Measurements from ENCODE around the gene ZNF503.

Gene ZNF503

GRCh38 chr10:75408911-75409885 is 7.6 kb upstream of the ZNF503 start:
- H3K36me3 ChIP-seq (ENCODE audit: control insufficient read depth, insufficient read depth, low read length) = no peaks in the 10 kb centered on the region
- H3K9ac ChIP-seq (ENCODE audit: low read length) = peak overlapping the region; percentile 73
- H3K4me3 ChIP-seq (ENCODE audit: low read length) = peak overlapping the region; percentile 53
- H3K27me3 ChIP-seq (ENCODE audit: control insufficient read depth, insufficient read depth, low read length) = peaks cover 22% of the 10 kb centered on the region
- H3K4me1 ChIP-seq (ENCODE audit: control insufficient read depth, insufficient read depth, low read length) = peaks cover 31% of the 10 kb centered on the region
- H3K9me3 ChIP-seq (ENCODE audit: control insufficient read depth, low read length) = no peaks in the 10 kb centered on the region

- Histone ChIP-seq H3K4me1 (ENCODE audit: control insufficient read depth, insufficient read depth, low read length) (peaks cover 38% of the 10 kb centered on the region), H3K27me3 (ENCODE audit: control insufficient read depth, insufficient read depth, low read length) (peaks cover 29% of the 10 kb centered on the region), H3K9ac (ENCODE audit: low read length) (peak overlapping the region; percentile 73), H3K36me3 (ENCODE audit: control insufficient read depth, insufficient read depth, low read length) (no peaks in the 10 kb centered on the region), H3K4me3 (ENCODE audit: low read length) (peak overlapping the region; percentile 25), H3K9me3 (ENCODE audit: control insufficient read depth, low read length) (no peaks in the 10 kb centered on the region)
These were observed 6.9 kb upstream of the ZNF503 start for GRCh38 chr10:75408509-75408875.

DNA sequence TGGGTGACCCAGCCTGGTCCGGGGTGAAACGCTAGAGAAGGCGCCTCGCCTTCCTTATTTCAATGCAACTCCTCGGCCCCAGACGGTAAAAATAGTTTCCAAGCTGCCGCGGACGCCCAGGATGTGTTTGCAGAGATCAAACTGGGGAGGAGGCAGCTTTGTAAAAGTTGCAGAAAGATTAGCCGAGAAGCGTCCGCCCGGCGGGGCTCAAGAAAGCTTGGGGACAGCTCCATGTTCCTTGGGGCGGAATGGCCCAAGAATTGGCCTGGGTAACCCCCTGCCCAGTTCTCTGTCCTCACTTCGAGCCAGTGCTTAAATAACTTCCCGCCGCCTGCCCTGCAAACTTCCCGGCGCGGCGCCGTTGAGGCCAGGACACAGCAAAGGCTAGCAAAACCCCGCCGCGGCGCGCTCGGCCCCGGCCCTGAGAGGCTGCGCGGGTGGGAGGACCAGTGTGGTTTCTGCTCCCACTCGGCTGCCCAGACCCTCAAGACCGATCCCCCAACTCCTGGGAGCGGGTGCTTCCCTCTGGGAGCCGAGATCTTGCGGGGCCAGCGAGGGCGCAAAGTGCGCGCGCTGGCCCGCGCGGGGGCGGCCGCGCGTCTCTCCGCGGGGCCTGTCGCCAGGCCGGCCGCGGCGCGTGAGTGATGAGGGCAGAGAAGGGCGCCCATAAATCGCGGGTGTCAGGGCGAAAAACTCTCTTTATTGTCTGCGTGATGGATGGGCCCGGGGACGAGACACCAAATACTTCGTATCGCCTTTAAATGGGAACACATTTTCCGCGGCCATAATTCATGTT is 6.3 kb upstream of the ZNF503 start:
- Histone ChIP-seq H3K27me3 (ENCODE audit: control insufficient read depth, insufficient read depth, low read length) (peaks cover 35% of the 10 kb centered on the region), H3K9me3 (ENCODE audit: control insufficient read depth, low read length) (no peaks in the 10 kb centered on the region), H3K4me3 (ENCODE audit: low read length) (peak overlapping the region; percentile 25), H3K9ac (ENCODE audit: low read length) (peak overlapping the region; percentile 73), H3K36me3 (ENCODE audit: control insufficient read depth, insufficient read depth, low read length) (no peaks in the 10 kb centered on the region), H3K4me1 (ENCODE audit: control insufficient read depth, insufficient read depth, low read length) (peaks cover 44% of the 10 kb centered on the region)

DNA sequence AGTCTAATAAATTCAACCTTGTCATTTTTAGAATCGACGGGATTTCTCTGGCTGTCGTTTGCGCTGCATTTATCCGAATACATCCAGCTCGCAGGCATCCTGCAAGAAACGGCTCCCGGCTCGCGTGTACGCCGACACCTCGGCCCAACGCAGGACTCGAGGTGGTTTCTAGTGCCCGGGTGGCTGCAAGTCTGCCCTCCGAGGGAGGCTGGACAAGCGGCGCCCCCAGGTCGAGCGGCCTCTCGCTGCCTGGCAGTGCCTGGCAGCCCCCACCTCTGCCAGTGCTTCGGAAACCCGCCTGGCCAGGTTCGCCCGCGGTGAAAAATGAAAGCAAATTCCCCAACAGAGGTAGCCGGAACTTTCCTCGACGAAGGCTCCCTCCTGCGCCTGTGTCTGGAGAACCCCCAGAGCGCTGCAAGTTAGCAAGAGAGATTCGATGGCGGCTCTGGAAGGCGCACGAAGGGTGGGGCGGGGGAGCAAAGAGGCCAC is 5.7 kb upstream of the ZNF503 start:
- Histone ChIP-seq H3K4me3 (ENCODE audit: low read length) (no peak overlapping the region), H3K9me3 (ENCODE audit: control insufficient read depth, low read length) (no peaks in the 10 kb centered on the region), H3K36me3 (ENCODE audit: control insufficient read depth, insufficient read depth, low read length) (no peaks in the 10 kb centered on the region), H3K4me1 (ENCODE audit: control insufficient read depth, insufficient read depth, low read length) (peaks cover 46% of the 10 kb centered on the region), H3K9ac (ENCODE audit: low read length) (no peak overlapping the region), H3K27me3 (ENCODE audit: control insufficient read depth, insufficient read depth, low read length) (peaks cover 39% of the 10 kb centered on the region)

DNA sequence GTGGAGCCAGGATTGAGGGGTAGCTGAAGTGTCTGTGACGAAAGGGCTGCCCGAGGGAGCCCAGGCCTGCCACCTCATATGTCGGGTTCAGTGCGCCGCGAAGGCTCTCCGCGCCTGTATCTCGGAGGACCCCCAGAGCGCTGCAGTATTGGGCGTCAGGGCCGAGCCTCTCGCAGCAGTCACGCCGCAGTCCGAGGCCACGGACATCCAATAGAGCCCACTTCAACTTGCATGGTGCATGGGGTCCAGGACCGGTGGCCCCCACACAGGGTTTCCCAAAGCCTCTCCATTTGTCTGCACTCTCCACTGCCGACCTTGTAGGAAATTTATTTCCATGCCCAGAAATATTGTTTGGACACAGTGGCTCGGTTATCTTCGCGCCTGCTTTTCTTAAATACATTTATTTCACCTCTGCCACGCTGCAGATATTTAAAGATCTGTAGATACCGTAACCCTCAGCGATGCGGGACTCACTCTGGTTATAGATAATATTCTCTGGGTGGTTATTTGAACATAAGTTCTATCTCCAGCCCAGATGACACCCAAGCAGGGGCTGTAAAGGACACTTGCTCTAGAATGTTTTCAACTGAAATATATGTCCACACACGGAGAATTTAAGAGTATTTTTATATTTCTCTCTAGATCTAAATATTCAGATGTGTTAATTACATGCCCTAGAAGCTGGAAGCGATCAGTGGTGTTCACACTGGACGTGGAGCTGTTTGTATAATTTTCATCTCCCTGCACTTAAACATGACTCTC is 5.1 kb upstream of the ZNF503 start:
- no peaks in the 10 kb centered on the region for H3K9me3 ChIP-seq (ENCODE audit: control insufficient read depth, low read length)
- H3K4me3 ChIP-seq (ENCODE audit: low read length) = no peak overlapping the region
- H3K27me3 ChIP-seq (ENCODE audit: control insufficient read depth, insufficient read depth, low read length) = peaks cover 39% of the 10 kb centered on the region
- H3K4me1 ChIP-seq (ENCODE audit: control insufficient read depth, insufficient read depth, low read length) = peaks cover 46% of the 10 kb centered on the region
- H3K36me3 ChIP-seq (ENCODE audit: control insufficient read depth, insufficient read depth, low read length) = no peaks in the 10 kb centered on the region
- H3K9ac ChIP-seq (ENCODE audit: low read length) = no peak overlapping the region

DNA sequence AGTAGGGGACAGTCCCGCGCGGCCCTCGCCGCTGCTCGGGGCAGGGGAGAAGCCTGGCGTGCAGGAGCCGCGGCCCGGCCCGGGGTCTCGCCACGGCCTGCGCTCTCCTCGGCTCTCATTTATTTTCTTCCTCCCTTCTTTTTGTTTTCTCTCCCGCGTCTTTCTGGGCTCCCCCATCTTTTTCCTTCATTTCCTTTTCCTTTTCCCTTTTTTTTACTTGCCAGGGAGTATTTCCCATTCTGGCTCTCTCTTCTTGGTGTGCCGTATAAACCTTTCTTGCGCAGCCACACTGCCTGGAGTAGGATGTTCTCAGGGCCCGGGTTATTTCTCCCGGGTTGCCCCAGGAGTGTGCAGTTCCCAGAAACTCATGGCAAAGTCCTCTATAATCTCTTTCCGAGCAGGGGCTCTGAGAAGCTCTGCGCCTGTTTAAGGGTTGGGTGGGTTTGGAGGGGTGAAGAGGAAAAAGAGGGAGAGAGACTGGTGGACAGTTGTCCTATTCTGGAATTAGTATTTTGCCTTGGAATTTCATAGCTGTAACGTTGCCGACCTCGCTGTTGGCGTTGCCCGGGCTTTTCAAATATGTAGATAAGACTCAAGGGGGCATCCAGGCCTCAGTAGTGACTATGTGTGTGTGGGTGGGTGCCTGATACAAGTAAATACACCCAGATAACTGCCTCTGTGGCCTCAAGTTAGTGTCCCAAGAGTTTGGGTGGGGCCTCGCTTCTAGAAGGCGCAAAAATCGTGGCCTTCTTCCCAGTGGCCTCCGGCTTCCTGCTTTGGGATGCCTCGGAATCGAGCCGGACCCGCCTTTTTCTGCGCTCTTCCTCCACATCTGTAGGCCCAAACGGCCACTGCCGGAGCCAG is 4.3 kb upstream of the ZNF503 start:
- no peak overlapping the region for H3K4me3 ChIP-seq (ENCODE audit: low read length)
- peaks cover 48% of the 10 kb centered on the region for H3K4me1 ChIP-seq (ENCODE audit: control insufficient read depth, insufficient read depth, low read length)
- H3K9ac ChIP-seq (ENCODE audit: low read length) = peak overlapping the region; percentile 34
- peaks cover 41% of the 10 kb centered on the region for H3K27me3 ChIP-seq (ENCODE audit: control insufficient read depth, insufficient read depth, low read length)
- H3K36me3 ChIP-seq (ENCODE audit: control insufficient read depth, insufficient read depth, low read length) = no peaks in the 10 kb centered on the region
- H3K9me3 ChIP-seq (ENCODE audit: control insufficient read depth, low read length) = no peaks in the 10 kb centered on the region

GRCh38 chr10:75404815-75405597 is 3.4 kb upstream of the ZNF503 start:
- Histone ChIP-seq H3K4me1 (ENCODE audit: control insufficient read depth, insufficient read depth, low read length) (peaks cover 53% of the 10 kb centered on the region), H3K9ac (ENCODE audit: low read length) (peak overlapping the region; percentile 63), H3K9me3 (ENCODE audit: control insufficient read depth, low read length) (no peaks in the 10 kb centered on the region), H3K27me3 (ENCODE audit: control insufficient read depth, insufficient read depth, low read length) (peaks cover 50% of the 10 kb centered on the region), H3K36me3 (ENCODE audit: control insufficient read depth, insufficient read depth, low read length) (no peaks in the 10 kb centered on the region), H3K4me3 (ENCODE audit: low read length) (peak overlapping the region; percentile 57)

GRCh38 chr10:75403939-75404814 is 2.6 kb upstream of the ZNF503 start:
- H3K27me3 ChIP-seq (ENCODE audit: control insufficient read depth, insufficient read depth, low read length) = peaks cover 50% of the 10 kb centered on the region
- H3K4me1 ChIP-seq (ENCODE audit: control insufficient read depth, insufficient read depth, low read length) = peaks cover 53% of the 10 kb centered on the region
- H3K9ac ChIP-seq (ENCODE audit: low read length) = peak overlapping the region; percentile 63

GRCh38 chr10:75403144-75403938 is 1.8 kb upstream of the ZNF503 start:
- Histone ChIP-seq H3K27me3 (ENCODE audit: control insufficient read depth, insufficient read depth, low read length) (peaks cover 50% of the 10 kb centered on the region), H3K9me3 (ENCODE audit: control insufficient read depth, low read length) (no peaks in the 10 kb centered on the region), H3K4me3 (ENCODE audit: low read length) (peak overlapping the region; percentile 57), H3K9ac (ENCODE audit: low read length) (peak overlapping the region; percentile 63), H3K4me1 (ENCODE audit: control insufficient read depth, insufficient read depth, low read length) (peaks cover 50% of the 10 kb centered on the region), H3K36me3 (ENCODE audit: control insufficient read depth, insufficient read depth, low read length) (no peaks in the 10 kb centered on the region)

More at GRCh38 chr10:75403939-75404814, 2.6 kb upstream of the ZNF503 start:
- no peaks in the 10 kb centered on the region for H3K36me3 ChIP-seq (ENCODE audit: control insufficient read depth, insufficient read depth, low read length)
- peak overlapping the region; percentile 57 for H3K4me3 ChIP-seq (ENCODE audit: low read length)
- no peaks in the 10 kb centered on the region for H3K9me3 ChIP-seq (ENCODE audit: control insufficient read depth, low read length)

Data from mucosa of stomach (tissue), 1 donor.